Transverse colon (tissue), 3 donors: ENCODE data around the gene RUSC1.

Source experiments
- CTCF ChIP-seq, 5 experiments: fragments of 200-600 bp in 3 of 5; fragments of 450-650 bp in 2 of 5; sonication (generic) in 3 of 5; IDR thresholded peaks; 1 replicate in 2 of 5; 2 replicates in 3 of 5; pipeline ENCODE4 v1.5.1; 2016 to 2017; ENCODE audit warnings: antibody characterized with exemption in 5 of 5, inconsistent platforms in 3 of 5, mild to moderate bottlenecking in 2 of 5, moderate library complexity in 1 of 5
- POLR2A ChIP-seq: fragments of 450-650 bp; IDR thresholded peaks from one replicate; pipeline ENCODE4 v1.6.1; 2016; ENCODE audit warnings: antibody characterized with exemption, mild to moderate bottlenecking, moderate library complexity

GRCh38 chr1:155339515-155340097, 18.9 kb downstream of the RUSC1 start:
- TF ChIP-seq CTCF (IDR thresholded peaks at IDR 0.05) (no peak), POLR2A (no peak)
